GM19351 (cell line): Measurements from ENCODE around the gene ADAMTS1.

ENCODE experiments used
- ATAC-seq: cut with Tn5 transposase; IDR thresholded peaks from one replicate; pipeline ENCODE4 v1.9.1; 2021; ENCODE audit warnings: mild to moderate bottlenecking, moderate library complexity; ENCODE audit not compliant: unreplicated experiment

The ADAMTS1 gene

GRCh38 chr21:26794597-26795411, 50.4 kb downstream of the ADAMTS1 start:
- ATAC-seq = no peak

DNA sequence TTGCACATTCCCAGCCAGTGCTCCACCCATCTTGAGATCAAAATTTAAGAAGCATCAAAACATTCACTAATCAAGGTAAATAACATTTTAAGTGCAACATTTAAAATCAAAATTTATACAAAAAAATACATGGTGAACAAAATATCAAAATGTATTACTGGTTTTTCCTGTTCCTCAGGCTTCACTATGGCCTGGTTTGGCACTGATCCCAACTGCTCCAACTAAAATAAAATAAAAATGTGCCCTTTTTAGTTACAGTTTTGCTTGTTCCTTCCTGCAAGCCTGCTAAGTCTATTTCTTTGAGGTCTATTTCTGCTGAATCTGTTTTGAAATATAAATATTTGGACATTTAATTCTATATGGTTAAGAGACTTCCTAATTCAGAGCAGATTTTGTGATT, 54.9 kb downstream of the ADAMTS1 start:
- ATAC-seq = no peak

DNA sequence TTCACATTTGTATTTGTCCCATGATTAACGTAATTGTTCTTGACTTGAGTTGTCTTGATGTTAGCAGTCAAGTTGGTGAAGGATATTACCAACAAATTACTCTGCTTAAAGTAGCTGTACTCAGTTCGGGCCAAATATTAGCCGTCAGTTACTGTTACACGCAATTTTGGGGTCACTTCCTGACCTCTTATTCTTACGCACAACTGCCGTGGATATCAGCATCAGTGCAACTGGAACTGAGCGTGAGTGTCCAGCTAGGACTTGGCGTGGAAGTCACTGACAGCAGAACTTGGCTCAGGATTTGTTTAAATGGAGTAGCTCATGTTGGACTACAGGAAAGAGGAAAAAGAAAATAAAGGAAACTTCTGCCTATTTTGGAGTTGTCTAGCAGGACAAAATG, 56.4 kb downstream of the ADAMTS1 start:
- ATAC-seq = no peak
